Tibial nerve (tissue), 3 donors: ENCODE data around the gene NPR1.

Experiments
- POLR2A ChIP-seq, 2 donors: fragments of 450-650 bp; IDR thresholded peaks; one replicate each; pipeline ENCODE4 v1.6.1; 2017; ENCODE audit warnings: antibody characterized with exemption in 2 of 2, mild to moderate bottlenecking in 2 of 2, moderate library complexity in 2 of 2
- TF ChIP-seq, protein P1 (sequence below), 5 experiments: fragments of 200-600 bp in 3 of 5; fragments of 450-650 bp in 2 of 5; sonication (generic) in 3 of 5; IDR thresholded peaks; one replicate each; pipeline ENCODE4 v1.5.1; 2016 to 2019; ENCODE audit warnings: antibody characterized with exemption in 5 of 5, mild to moderate bottlenecking in 3 of 5, moderate library complexity in 2 of 5

DNA sequence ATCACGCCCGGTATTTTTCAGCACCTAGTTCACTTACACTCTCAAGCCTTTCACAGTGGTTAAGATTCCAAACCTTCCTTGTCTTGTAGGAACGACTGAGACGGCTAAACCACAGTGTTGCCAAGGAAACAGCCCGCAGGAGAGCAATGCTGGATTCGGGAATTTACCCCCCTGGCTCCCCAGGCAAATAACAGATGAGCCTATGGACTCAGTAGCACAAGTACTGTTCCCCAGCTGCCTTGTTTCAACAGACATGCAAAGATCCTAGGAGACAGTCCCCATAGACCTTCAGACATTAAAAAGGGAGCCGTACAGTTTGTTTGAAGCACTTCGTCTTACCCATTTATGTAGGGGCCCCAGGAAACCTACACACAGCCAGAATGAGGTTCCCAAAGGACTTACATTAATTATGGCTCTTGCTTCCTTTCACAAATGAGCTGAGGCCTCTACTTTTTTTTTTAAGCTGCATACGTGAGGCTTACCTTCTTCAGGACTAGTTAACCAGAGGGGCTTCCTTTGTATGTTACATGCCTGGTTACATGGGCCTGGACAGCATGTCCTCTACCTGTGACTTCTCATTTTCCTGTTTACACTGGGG lies 17.3 kb upstream of the NPR1 start:
- TF ChIP-seq, protein P1, sequence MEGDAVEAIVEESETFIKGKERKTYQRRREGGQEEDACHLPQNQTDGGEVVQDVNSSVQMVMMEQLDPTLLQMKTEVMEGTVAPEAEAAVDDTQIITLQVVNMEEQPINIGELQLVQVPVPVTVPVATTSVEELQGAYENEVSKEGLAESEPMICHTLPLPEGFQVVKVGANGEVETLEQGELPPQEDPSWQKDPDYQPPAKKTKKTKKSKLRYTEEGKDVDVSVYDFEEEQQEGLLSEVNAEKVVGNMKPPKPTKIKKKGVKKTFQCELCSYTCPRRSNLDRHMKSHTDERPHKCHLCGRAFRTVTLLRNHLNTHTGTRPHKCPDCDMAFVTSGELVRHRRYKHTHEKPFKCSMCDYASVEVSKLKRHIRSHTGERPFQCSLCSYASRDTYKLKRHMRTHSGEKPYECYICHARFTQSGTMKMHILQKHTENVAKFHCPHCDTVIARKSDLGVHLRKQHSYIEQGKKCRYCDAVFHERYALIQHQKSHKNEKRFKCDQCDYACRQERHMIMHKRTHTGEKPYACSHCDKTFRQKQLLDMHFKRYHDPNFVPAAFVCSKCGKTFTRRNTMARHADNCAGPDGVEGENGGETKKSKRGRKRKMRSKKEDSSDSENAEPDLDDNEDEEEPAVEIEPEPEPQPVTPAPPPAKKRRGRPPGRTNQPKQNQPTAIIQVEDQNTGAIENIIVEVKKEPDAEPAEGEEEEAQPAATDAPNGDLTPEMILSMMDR (IDR thresholded peaks at IDR 0.05): no peak
- TF ChIP-seq POLR2A (IDR thresholded peaks at IDR 0.05): no peak
